Thyroid gland (tissue), 4 donors: Measurements from ENCODE around the gene KDM2B. TPM values are rescaled to one million over a fixed set of nuclear protein-coding genes. Genes with fewer than 3 reads are reported as not detected.

Experiments
- DNase-seq, 2 donors: peaks; one replicate each; pipeline ENCODE4 v3.0.0-alpha.2; 2019
- H3K27ac ChIP-seq, 3 donors: fragments of 200-600 bp; sonication (generic); 1 replicate in 2 of 3; 2 replicates in 1 of 3; pipeline ENCODE4 v1.5.1; 2016 to 2019; ENCODE audit warnings: mild to moderate bottlenecking in 1 of 3, moderate library complexity in 1 of 3
- H3K27me3 ChIP-seq: fragments of 200-600 bp; sonication (generic); one replicate; pipeline ENCODE4 v1.5.1; 2019
- H3K36me3 ChIP-seq, 2 donors: fragments of 200-600 bp; sonication (generic); one replicate each; pipeline ENCODE4 v1.5.1; 2016 to 2019
- H3K4me1 ChIP-seq, 2 donors: fragments of 200-600 bp; sonication (generic); one replicate each; pipeline ENCODE4 v1.5.1; 2017 to 2019
- H3K4me3 ChIP-seq, 3 donors: fragments of 200-600 bp; sonication (generic); replicated peaks in 1 of 3; 1 replicate in 2 of 3; 2 replicates in 1 of 3; pipeline ENCODE4 v1.5.1; 2016; ENCODE audit warnings: mild to moderate bottlenecking in 1 of 3
- H3K9me3 ChIP-seq: fragments of 200-600 bp; sonication (generic); one replicate; pipeline ENCODE4 v1.5.1; 2017
- POLR2A ChIP-seq, 2 donors: fragments of 450-650 bp; IDR thresholded peaks; one replicate each; pipeline ENCODE4 v1.6.1; 2017; ENCODE audit warnings: antibody characterized with exemption in 2 of 2, mild to moderate bottlenecking in 2 of 2, moderate library complexity in 1 of 2
- WGBS, 2 donors: methylation state at CpG; one replicate each; pipeline ENCODE4 v1.1.5; 2017; 5-methylcytosine and 5-hydroxymethylcytosine counted together
- intact Hi-C: fragments of 100-400 bp; cut with DNase I; formaldehyde crosslinking; loops from one replicate; pipeline ENCODE4 v1.15.1; 2023
- total RNA-seq, 4 donors: library from RNA; depleted of rRNA; stranded (reverse); fragments of >200 nt; gene quantifications; one replicate each; pipeline ENCODE4 v1.2.3, GENCODE V29; 2016
- TF ChIP-seq, protein P1 (sequence below), 6 experiments: fragments of 200-600 bp in 3 of 6; fragments of 450-650 bp in 3 of 6; sonication (generic) in 3 of 6; IDR thresholded peaks; one replicate each; pipeline ENCODE4 v1.5.1; 2016 to 2019; ENCODE audit warnings: antibody characterized with exemption in 6 of 6, mild to moderate bottlenecking in 2 of 6, inconsistent platforms in 1 of 6, moderate library complexity in 1 of 6

The KDM2B gene
- total RNA-seq, 4 donors from 2014 or later = 15.5 to 32.1 (median 21.2) TPM

DNA sequence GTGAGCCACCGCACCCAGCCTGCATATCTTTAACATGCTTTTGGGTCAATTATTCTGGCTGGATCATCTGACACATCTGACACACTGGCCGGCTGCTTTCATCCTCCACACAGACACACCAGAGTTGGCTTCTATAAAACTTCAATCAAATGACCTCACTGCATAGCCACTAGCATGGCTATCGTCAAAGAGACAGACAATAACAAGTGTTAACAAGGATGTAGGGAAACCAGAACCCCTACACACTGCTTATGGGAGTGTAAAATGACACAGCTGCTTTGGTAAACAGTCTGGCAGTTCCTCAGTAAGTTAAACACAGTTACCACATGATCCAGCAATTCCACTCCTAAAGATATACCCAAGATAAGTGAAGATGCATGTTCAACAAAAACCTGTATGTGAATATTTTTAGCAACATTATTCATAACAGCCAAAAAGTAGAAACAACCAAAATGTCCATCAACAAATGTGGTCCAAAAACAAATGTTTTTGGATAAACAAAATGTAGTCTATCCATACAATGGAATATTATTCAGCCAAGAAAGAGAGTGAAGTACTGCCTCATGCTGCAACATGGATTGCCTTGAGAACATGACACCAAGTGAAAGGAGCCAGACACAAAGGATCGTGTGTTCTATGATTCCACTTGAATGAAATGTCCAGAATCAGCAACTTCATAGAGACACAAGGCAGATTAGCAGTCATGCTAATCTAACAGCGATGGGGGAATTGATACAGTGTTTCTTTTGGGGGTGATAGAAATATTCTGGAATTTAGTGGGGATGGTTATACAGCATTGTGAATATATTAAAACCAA is 10.1 kb downstream of the KDM2B start:
- Histone ChIP-seq H3K4me3 (no peak overlapping the region), H3K4me1 (no peaks in the 10 kb centered on the region), H3K36me3 (no peaks in the 10 kb centered on the region), H3K27ac (no peak overlapping the region), H3K9me3 (no peaks in the 10 kb centered on the region), H3K27me3 (no peaks in the 10 kb centered on the region)
- intact Hi-C loops = no loop called here
- 91 to 94% methylated on average over 5 of the region's 5 CpGs for WGBS, 2 donors
- TF ChIP-seq POLR2A (IDR thresholded peaks at IDR 0.05) = no peak
- TF ChIP-seq, protein P1, sequence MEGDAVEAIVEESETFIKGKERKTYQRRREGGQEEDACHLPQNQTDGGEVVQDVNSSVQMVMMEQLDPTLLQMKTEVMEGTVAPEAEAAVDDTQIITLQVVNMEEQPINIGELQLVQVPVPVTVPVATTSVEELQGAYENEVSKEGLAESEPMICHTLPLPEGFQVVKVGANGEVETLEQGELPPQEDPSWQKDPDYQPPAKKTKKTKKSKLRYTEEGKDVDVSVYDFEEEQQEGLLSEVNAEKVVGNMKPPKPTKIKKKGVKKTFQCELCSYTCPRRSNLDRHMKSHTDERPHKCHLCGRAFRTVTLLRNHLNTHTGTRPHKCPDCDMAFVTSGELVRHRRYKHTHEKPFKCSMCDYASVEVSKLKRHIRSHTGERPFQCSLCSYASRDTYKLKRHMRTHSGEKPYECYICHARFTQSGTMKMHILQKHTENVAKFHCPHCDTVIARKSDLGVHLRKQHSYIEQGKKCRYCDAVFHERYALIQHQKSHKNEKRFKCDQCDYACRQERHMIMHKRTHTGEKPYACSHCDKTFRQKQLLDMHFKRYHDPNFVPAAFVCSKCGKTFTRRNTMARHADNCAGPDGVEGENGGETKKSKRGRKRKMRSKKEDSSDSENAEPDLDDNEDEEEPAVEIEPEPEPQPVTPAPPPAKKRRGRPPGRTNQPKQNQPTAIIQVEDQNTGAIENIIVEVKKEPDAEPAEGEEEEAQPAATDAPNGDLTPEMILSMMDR (IDR thresholded peaks at IDR 0.05) = no peak
- DNase-seq = no peak

DNA sequence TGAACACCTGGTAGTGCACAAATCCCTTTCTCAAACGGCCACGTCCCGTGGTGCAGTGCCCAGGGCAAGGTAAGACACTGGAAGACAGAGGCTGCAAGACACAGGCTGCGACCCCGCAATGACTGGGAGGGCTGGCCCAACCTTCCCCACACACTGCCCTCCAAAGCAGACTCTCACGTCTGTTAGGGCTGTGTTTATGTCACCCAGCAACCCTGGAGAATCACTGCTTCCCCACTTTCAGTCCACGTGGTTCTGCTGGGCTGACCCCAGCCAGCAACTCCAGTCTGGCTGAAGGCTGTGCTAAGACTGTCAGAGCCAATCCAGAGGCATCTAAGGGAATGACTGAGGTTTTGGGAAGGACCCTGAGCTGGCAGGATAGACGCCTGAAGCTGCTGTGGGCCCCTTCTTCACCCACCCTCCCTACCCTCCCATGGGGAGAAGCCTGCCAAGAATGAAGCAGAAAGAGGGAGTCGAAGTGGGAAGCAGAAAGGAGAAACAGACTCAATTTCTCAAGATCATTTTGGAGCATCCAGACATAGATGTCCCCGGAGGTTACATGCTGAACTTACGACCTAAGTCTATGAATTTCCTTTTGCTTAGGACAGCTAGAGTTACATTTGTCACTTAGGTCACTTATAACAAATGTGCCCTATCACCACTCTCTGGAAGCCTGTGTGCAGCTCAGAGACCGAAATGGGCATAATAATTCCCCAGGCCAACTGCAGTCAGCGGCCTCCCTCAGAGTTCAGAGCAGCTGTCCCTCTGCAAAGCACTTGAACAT is 11.7 kb downstream of the KDM2B start:
- no peaks in the 10 kb centered on the region for H3K36me3 ChIP-seq
- H3K4me3 ChIP-seq = no peak overlapping the region
- H3K27ac ChIP-seq = no peak overlapping the region
- intact Hi-C loops = no loop called here
- no peaks in the 10 kb centered on the region for H3K9me3 ChIP-seq
- no peaks in the 10 kb centered on the region for H3K4me1 ChIP-seq
- TF ChIP-seq, protein P1 (IDR thresholded peaks at IDR 0.05) = no peak
- TF ChIP-seq POLR2A (IDR thresholded peaks at IDR 0.05) = no peak
- no peak for DNase-seq
- H3K27me3 ChIP-seq = no peaks in the 10 kb centered on the region
- WGBS, 2 donors = 58 to 67% methylated on average over 11 to 13 of the region's 13 CpGs

DNA sequence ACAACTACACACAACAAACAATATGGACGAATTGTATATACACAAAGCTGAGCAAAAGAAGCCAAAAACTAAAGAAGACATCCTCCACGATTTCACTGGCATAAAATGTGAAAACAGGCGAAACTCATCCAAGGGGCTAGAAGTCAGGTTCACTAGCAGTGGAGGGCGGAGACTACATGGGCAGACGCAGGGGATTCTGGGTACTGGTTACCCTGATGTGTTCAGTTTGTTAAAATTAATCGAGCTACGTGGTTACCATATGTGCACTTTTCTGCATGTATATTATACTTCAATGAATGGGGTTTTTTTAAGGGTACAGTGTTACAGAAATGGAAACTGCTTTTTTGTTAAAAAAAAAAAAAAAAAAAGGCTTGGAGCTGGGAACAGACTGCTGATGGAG is 12.3 kb downstream of the KDM2B start:
- no peak for DNase-seq
- no peaks in the 10 kb centered on the region for H3K27me3 ChIP-seq
- no peaks in the 10 kb centered on the region for H3K9me3 ChIP-seq
- TF ChIP-seq, protein P1 (IDR thresholded peaks at IDR 0.05) = no peak
- no peak for TF ChIP-seq POLR2A (IDR thresholded peaks at IDR 0.05)
- intact Hi-C loops = no loop called here
- no peaks in the 10 kb centered on the region for H3K4me1 ChIP-seq
- no peak overlapping the region for H3K4me3 ChIP-seq
- no peaks in the 10 kb centered on the region for H3K36me3 ChIP-seq
- H3K27ac ChIP-seq = no peak overlapping the region
- 82 to 90% methylated on average over 7 of the region's 7 CpGs for WGBS, 2 donors

DNA sequence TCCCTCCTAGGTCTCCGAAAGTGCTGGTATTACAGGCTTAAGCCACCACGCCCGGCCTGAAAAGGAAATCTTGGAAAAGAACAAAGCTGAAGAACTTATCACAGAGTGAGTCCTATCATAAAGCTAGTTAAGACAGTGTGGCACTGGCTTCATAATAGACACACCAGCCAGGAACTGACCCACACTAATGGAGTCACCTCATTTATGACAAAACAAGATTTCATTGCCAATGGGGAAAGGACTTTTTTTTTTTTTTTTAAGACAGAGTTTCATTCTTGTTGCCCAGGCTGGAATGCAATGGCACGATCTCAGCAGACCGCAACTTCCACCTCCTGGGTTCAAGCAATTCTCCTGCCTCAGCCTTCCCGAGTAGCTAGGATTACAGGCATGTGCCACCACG is 15.7 kb downstream of the KDM2B start:
- WGBS, 2 donors = 91 to 98% methylated on average over 7 of the region's 7 CpGs
- no peaks in the 10 kb centered on the region for H3K4me1 ChIP-seq
- no peak for DNase-seq
- H3K27ac ChIP-seq = no peak overlapping the region
- H3K4me3 ChIP-seq = no peak overlapping the region
- H3K27me3 ChIP-seq = no peaks in the 10 kb centered on the region
- TF ChIP-seq, protein P1 (IDR thresholded peaks at IDR 0.05) = no peak
- no peak for TF ChIP-seq POLR2A (IDR thresholded peaks at IDR 0.05)
- intact Hi-C loops = no loop called here
- no peaks in the 10 kb centered on the region for H3K9me3 ChIP-seq
- H3K36me3 ChIP-seq = no peaks in the 10 kb centered on the region

DNA sequence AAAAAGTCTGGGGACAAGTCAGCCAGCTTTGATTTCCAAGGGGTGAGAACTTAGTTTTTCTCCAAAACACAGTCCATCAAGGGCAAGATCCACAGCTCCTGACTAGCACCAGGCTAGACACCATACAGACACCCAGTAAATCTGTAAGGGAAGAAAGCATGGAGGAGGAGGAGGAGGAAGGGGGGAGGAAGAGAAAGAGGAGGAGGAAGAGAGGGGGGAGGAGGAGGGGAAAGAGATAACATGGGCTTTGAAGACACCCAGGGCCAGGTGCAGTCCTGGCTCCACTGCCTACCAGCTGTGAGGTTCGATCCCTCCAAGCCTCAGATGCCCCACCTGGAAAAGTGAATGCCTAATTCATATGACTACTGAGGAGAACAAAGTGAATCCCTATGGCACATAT is 18.3 kb downstream of the KDM2B start:
- H3K36me3 ChIP-seq = no peaks in the 10 kb centered on the region
- H3K27ac ChIP-seq = no peak overlapping the region
- H3K27me3 ChIP-seq = no peaks in the 10 kb centered on the region
- TF ChIP-seq, protein P1 (IDR thresholded peaks at IDR 0.05) = no peak
- no peak for TF ChIP-seq POLR2A (IDR thresholded peaks at IDR 0.05)
- no peak overlapping the region for H3K4me3 ChIP-seq
- no peaks in the 10 kb centered on the region for H3K4me1 ChIP-seq
- DNase-seq = no peak
- no peaks in the 10 kb centered on the region for H3K9me3 ChIP-seq
- WGBS, 2 donors = 88 to 97% methylated on average over 1 of the region's 1 CpG
- intact Hi-C loops = no loop called here
